ENCODE results near the gene QTRT2.

Gene QTRT2

GRCh38 chr3:114079761-114080160 lies 23.2 kb downstream of the QTRT2 start:
- no peak for DNase-seq

- no peak for DNase-seq
Measured at GRCh38 chr3:114080201-114080600, 23.7 kb downstream of the QTRT2 start.

- DNase-seq = no peak
Measured at GRCh38 chr3:114081037-114081436, 24.5 kb downstream of the QTRT2 start.

- no peak for DNase-seq
Measured at GRCh38 chr3:114083112-114083511, 26.6 kb downstream of the QTRT2 start.

- no peak for DNase-seq
Measured at GRCh38 chr3:114086356-114086755, 29.8 kb downstream of the QTRT2 start.

GRCh38 chr3:114089675-114090074 lies 33.1 kb downstream of the QTRT2 start:
- no peak for DNase-seq

GRCh38 chr3:114092151-114093015 lies 35.8 kb downstream of the QTRT2 start:
- DNase-seq = no peak

- DNase-seq = no peak
Measured at GRCh38 chr3:114093016-114093380, 36.5 kb downstream of the QTRT2 start.

- no peak for DNase-seq
Measured at GRCh38 chr3:114093596-114093995, 37.1 kb downstream of the QTRT2 start.

- DNase-seq = no peak
Measured at GRCh38 chr3:114095796-114096195, 39.3 kb downstream of the QTRT2 start.

GRCh38 chr3:114101101-114101500 lies 44.6 kb downstream of the QTRT2 start:
- DNase-seq = no peak

- DNase-seq = no peak
Measured at GRCh38 chr3:114103181-114103580, 46.6 kb downstream of the QTRT2 start.

GRCh38 chr3:114103858-114104257 lies 47.3 kb downstream of the QTRT2 start:
- DNase-seq = no peak

- DNase-seq = no peak
Measured at GRCh38 chr3:114104414-114104813, 47.9 kb downstream of the QTRT2 start.

GRCh38 chr3:114108137-114108536 lies 51.6 kb downstream of the QTRT2 start:
- no peak for DNase-seq

- DNase-seq = no peak
Measured at GRCh38 chr3:114110439-114110838, 53.9 kb downstream of the QTRT2 start.

GRCh38 chr3:114111060-114111770 lies 54.7 kb downstream of the QTRT2 start:
- no peak for DNase-seq

GRCh38 chr3:114112696-114113095 lies 56.2 kb downstream of the QTRT2 start:
- DNase-seq = no peak

GRCh38 chr3:114114719-114115118 lies 58.2 kb downstream of the QTRT2 start:
- DNase-seq = no peak

GRCh38 chr3:114115143-114115542 lies 58.6 kb downstream of the QTRT2 start:
- DNase-seq = no peak

- DNase-seq = no peak
Measured at GRCh38 chr3:114119776-114120175, 63.2 kb downstream of the QTRT2 start.

GRCh38 chr3:114120211-114120610 lies 63.7 kb downstream of the QTRT2 start:
- DNase-seq = no peak

- DNase-seq = no peak
Measured at GRCh38 chr3:114122027-114122709, 65.6 kb downstream of the QTRT2 start.

- DNase-seq = no peak
Measured at GRCh38 chr3:114126461-114126860, 69.9 kb downstream of the QTRT2 start.
